Measurements from ENCODE around the gene TTC29. TPM values are rescaled to one million over a fixed set of nuclear protein-coding genes. Genes with fewer than 3 reads are reported as not detected.

The TTC29 gene
- total RNA-seq, 6 experiments from 2014 or later: 0.12 TPM; not detected in 5

GRCh38 chr4:146791439-146791838 is 154.2 kb downstream of the TTC29 start:
- H3K4me1 Mint-ChIP-seq (ENCODE audit: low read depth): no peaks in the 10 kb centered on the region
- no peaks in the 10 kb centered on the region; the same call in 1 of the 2 replicates for H3K27me3 Mint-ChIP-seq (ENCODE audit: insufficient read depth)
- H3K27ac Mint-ChIP-seq: no peak overlapping the region
- H3K36me3 Mint-ChIP-seq (ENCODE audit: low read depth): no peaks in the 10 kb centered on the region
- DNase-seq: no peak
- no peaks in the 10 kb centered on the region for H3K9me3 Mint-ChIP-seq
- no peak for TF ChIP-seq CTCF (IDR thresholded peaks at IDR 0.05)
- no peak overlapping the region for H3K4me3 Mint-ChIP-seq

- Mint-ChIP-seq H3K27ac (no peak overlapping the region), H3K4me1 (ENCODE audit: low read depth) (no peaks in the 10 kb centered on the region), H3K9me3 (no peaks in the 10 kb centered on the region), H3K4me3 (no peak overlapping the region), H3K27me3 (ENCODE audit: insufficient read depth) (no peaks in the 10 kb centered on the region; the same call in 1 of the 2 replicates), H3K36me3 (ENCODE audit: low read depth) (no peaks in the 10 kb centered on the region)
- no peak for TF ChIP-seq CTCF (IDR thresholded peaks at IDR 0.05)
- DNase-seq: no peak
Observed at GRCh38 chr4:146790515-146790914, 155.1 kb downstream of the TTC29 start.

GRCh38 chr4:146787731-146788130 is 157.9 kb downstream of the TTC29 start:
- DNase-seq: no peak
- no peak overlapping the region for H3K27ac Mint-ChIP-seq
- no peaks in the 10 kb centered on the region for H3K4me1 Mint-ChIP-seq (ENCODE audit: low read depth)
- TF ChIP-seq CTCF (IDR thresholded peaks at IDR 0.05): no peak
- H3K27me3 Mint-ChIP-seq (ENCODE audit: insufficient read depth): peaks cover 1% of the 10 kb centered on the region; the same call in 1 of the 2 replicates
- H3K9me3 Mint-ChIP-seq: no peaks in the 10 kb centered on the region
- no peaks in the 10 kb centered on the region for H3K36me3 Mint-ChIP-seq (ENCODE audit: low read depth)
- H3K4me3 Mint-ChIP-seq: no peak overlapping the region

- Mint-ChIP-seq H3K36me3 (ENCODE audit: low read depth) (no peaks in the 10 kb centered on the region), H3K27ac (no peak overlapping the region), H3K4me1 (ENCODE audit: low read depth) (no peaks in the 10 kb centered on the region), H3K4me3 (no peak overlapping the region), H3K27me3 (ENCODE audit: insufficient read depth) (no peaks in the 10 kb centered on the region), H3K9me3 (peaks cover 3% of the 10 kb centered on the region; the same call in 1 of the 2 replicates)
- TF ChIP-seq CTCF (IDR thresholded peaks at IDR 0.05): no peak
- DNase-seq: no peak
Observed at GRCh38 chr4:146776691-146777090, 169.0 kb downstream of the TTC29 start.

GRCh38 chr4:146763560-146763959 is 182.1 kb downstream of the TTC29 start:
- Mint-ChIP-seq H3K4me3 (no peak overlapping the region), H3K4me1 (ENCODE audit: low read depth) (no peaks in the 10 kb centered on the region), H3K9me3 (no peaks in the 10 kb centered on the region), H3K27ac (no peak overlapping the region), H3K36me3 (ENCODE audit: low read depth) (no peaks in the 10 kb centered on the region), H3K27me3 (ENCODE audit: insufficient read depth) (no peaks in the 10 kb centered on the region; the same call in 1 of the 2 replicates)
- TF ChIP-seq CTCF (IDR thresholded peaks at IDR 0.05): no peak
- DNase-seq: no peak

- Mint-ChIP-seq H3K4me3 (no peak overlapping the region), H3K27me3 (ENCODE audit: insufficient read depth) (no peaks in the 10 kb centered on the region; the same call in 1 of the 2 replicates), H3K9me3 (peaks cover 4% of the 10 kb centered on the region; the same call in 1 of the 2 replicates), H3K4me1 (ENCODE audit: low read depth) (no peaks in the 10 kb centered on the region), H3K36me3 (ENCODE audit: low read depth) (no peaks in the 10 kb centered on the region), H3K27ac (no peak overlapping the region)
- TF ChIP-seq CTCF (IDR thresholded peaks at IDR 0.05): no peak
- DNase-seq: no peak
Observed at GRCh38 chr4:146762016-146762415, 183.6 kb downstream of the TTC29 start.

Data from HFFc6 (cell line).